Uterus (tissue), 4 donors: Measurements from ENCODE around the gene FAT1. TPM values are rescaled to one million over a fixed set of nuclear protein-coding genes. Genes with fewer than 3 reads are reported as not detected.

ENCODE experiments used
- DNase-seq, 2 donors: peaks; one replicate each; pipeline ENCODE4 v3.0.0-alpha.2; 2019 to 2020
- H3K27ac ChIP-seq, 2 donors: fragments of 200-600 bp; sonication (generic); 1 replicate in 1 of 2; 2 replicates in 1 of 2; pipeline ENCODE4 v1.5.1; 2016 to 2018
- H3K27me3 ChIP-seq, 2 donors: fragments of 200-600 bp; sonication (generic); one replicate each; pipeline ENCODE4 v1.5.1; 2018 to 2019; ENCODE audit warnings: control low read depth in 1 of 2
- H3K36me3 ChIP-seq, 2 donors: fragments of 200-600 bp; sonication (generic); one replicate each; pipeline ENCODE4 v1.5.1; 2019; ENCODE audit warnings: control low read depth in 1 of 2
- H3K4me1 ChIP-seq, 2 donors: fragments of 200-600 bp; sonication (generic); one replicate each; pipeline ENCODE4 v1.5.1; 2018 to 2019; ENCODE audit warnings: control low read depth in 1 of 2
- H3K4me3 ChIP-seq, 2 donors: fragments of 200-600 bp; sonication (generic); 1 replicate in 1 of 2; 2 replicates in 1 of 2; pipeline ENCODE4 v1.5.1; 2018 to 2019; ENCODE audit warnings: mild to moderate bottlenecking in 1 of 2
- H3K9me3 ChIP-seq, 2 donors: fragments of 200-600 bp; sonication (generic); one replicate each; pipeline ENCODE4 v1.5.1; 2019; ENCODE audit warnings: control low read depth in 1 of 2
- POLR2A ChIP-seq, 2 donors: fragments of 450-650 bp; IDR thresholded peaks; one replicate each; pipeline ENCODE4 v1.6.1; 2016; ENCODE audit warnings: antibody characterized with exemption in 2 of 2, mild to moderate bottlenecking in 1 of 2, moderate library complexity in 1 of 2
- intact Hi-C: fragments of 100-400 bp; cut with DNase I; formaldehyde crosslinking; loops from one replicate; pipeline ENCODE4 v1.15.1; 2023; ENCODE audit warnings: low total_unique reads
- total RNA-seq, 4 donors: library from RNA; depleted of rRNA in 3 of 4; stranded (reverse); fragments of >200 nt in 3 of 4; gene quantifications; one replicate each; pipeline versions ENCODE4 v1.1.0 to v1.2.4, GENCODE V29; 2014 to 2023
- TF ChIP-seq, protein P1 (sequence below), 4 experiments: fragments of 200-600 bp in 2 of 4; fragments of 450-650 bp in 2 of 4; sonication (generic) in 2 of 4; IDR thresholded peaks; one replicate each; pipeline ENCODE4 v1.5.1; 2016 to 2019; ENCODE audit warnings: antibody characterized with exemption in 4 of 4, mild to moderate bottlenecking in 2 of 4, moderate library complexity in 1 of 4
- donor health status: DM: yes; HTN: yes; CAD: no.

The FAT1 gene
- total RNA-seq, 4 donors from 2014 or later: 11.5 to 245 (median 52.5) TPM

- intact Hi-C loops: no loop called here
- no peak overlapping the region for H3K4me3 ChIP-seq
- peak in 1 of 2 donors; percentile 41 for DNase-seq
Observed at GRCh38 chr4:186700746-186701145, 22.9 kb downstream of the FAT1 start.

DNA sequence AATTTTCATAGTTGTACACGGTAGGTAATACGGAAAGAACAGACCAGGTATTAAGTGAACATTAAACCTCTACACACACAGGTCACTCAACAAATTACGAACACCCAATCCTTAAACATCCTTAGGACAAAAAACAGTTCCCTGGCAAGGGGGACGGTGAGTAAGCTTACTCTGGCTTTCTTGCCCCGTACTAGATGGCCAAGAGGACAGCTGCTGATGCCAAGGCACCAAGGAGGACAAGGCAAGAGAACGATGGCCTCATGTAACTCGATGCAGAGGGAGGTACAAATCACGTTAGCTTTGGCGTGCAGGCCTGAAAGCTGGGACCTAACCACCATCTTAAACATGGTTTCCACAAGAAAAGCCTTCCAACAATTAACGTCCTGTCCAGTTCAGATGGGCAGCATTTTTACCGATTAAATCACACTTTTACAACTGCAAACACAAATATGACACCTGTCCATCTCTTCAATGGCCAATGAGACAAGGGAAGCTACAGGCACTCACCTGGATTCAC is 23.7 kb downstream of the FAT1 start:
- Histone ChIP-seq H3K9me3 (no peaks in the 10 kb centered on the region), H3K36me3 (no peaks in the 10 kb centered on the region), H3K4me3 (no peak overlapping the region), H3K4me1 (peaks cover 0 to 16% of the 10 kb centered on the region in 2 donors), H3K27ac (no peak overlapping the region), H3K27me3 (no peaks in the 10 kb centered on the region)
- TF ChIP-seq, protein P1, sequence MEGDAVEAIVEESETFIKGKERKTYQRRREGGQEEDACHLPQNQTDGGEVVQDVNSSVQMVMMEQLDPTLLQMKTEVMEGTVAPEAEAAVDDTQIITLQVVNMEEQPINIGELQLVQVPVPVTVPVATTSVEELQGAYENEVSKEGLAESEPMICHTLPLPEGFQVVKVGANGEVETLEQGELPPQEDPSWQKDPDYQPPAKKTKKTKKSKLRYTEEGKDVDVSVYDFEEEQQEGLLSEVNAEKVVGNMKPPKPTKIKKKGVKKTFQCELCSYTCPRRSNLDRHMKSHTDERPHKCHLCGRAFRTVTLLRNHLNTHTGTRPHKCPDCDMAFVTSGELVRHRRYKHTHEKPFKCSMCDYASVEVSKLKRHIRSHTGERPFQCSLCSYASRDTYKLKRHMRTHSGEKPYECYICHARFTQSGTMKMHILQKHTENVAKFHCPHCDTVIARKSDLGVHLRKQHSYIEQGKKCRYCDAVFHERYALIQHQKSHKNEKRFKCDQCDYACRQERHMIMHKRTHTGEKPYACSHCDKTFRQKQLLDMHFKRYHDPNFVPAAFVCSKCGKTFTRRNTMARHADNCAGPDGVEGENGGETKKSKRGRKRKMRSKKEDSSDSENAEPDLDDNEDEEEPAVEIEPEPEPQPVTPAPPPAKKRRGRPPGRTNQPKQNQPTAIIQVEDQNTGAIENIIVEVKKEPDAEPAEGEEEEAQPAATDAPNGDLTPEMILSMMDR (IDR thresholded peaks at IDR 0.05): no peak
- no peak for TF ChIP-seq POLR2A (IDR thresholded peaks at IDR 0.05)
- no peak for DNase-seq
- intact Hi-C loops: no loop called here

More at GRCh38 chr4:186700746-186701145, 22.9 kb downstream of the FAT1 start:
- no peaks in the 10 kb centered on the region for H3K36me3 ChIP-seq
- H3K27me3 ChIP-seq: no peaks in the 10 kb centered on the region
- H3K27ac ChIP-seq: peak overlapping the region in 1 of 2 donors; percentile 60
- no peaks in the 10 kb centered on the region for H3K9me3 ChIP-seq
- H3K4me1 ChIP-seq: peaks cover 0 to 16% of the 10 kb centered on the region in 2 donors
- no peak for TF ChIP-seq POLR2A (IDR thresholded peaks at IDR 0.05)
- TF ChIP-seq, protein P1 (IDR thresholded peaks at IDR 0.05): no peak

DNA sequence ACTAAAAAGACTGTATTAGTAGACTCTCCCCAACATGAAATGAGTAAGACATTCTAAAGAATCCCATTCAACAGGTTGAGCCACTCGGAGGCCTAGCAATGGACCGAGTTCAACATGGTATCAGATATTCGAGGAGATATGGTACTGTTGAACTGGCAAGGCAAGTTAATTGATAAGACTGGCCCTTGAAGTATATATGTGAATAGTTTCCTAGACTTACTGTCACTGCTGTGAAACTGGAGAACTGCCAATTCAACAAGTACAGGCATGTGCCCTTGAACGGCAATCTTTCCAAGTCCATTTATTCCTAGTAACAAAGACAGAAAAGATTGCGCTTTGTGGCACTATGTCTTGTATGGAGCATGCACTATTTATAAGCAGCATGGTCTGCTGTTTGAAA is 24.4 kb downstream of the FAT1 start:
- intact Hi-C loops: no loop called here
- no peak for DNase-seq
- no peaks in the 10 kb centered on the region for H3K36me3 ChIP-seq
- H3K4me1 ChIP-seq: peaks cover 0 to 16% of the 10 kb centered on the region in 2 donors
- H3K27ac ChIP-seq: no peak overlapping the region
- no peak for TF ChIP-seq POLR2A (IDR thresholded peaks at IDR 0.05)
- TF ChIP-seq, protein P1 (IDR thresholded peaks at IDR 0.05): no peak
- H3K27me3 ChIP-seq: no peaks in the 10 kb centered on the region
- H3K4me3 ChIP-seq: no peak overlapping the region
- no peaks in the 10 kb centered on the region for H3K9me3 ChIP-seq

- Histone ChIP-seq H3K27ac (no peak overlapping the region), H3K27me3 (no peaks in the 10 kb centered on the region), H3K4me1 (peaks cover 0 to 9% of the 10 kb centered on the region in 2 donors), H3K9me3 (no peaks in the 10 kb centered on the region), H3K36me3 (no peaks in the 10 kb centered on the region), H3K4me3 (no peak overlapping the region)
- intact Hi-C loops: no loop called here
- DNase-seq: no peak
- TF ChIP-seq, protein P1 (IDR thresholded peaks at IDR 0.05): no peak
Observed at GRCh38 chr4:186698525-186698924, 25.1 kb downstream of the FAT1 start.

GRCh38 chr4:186698028-186698427 is 25.6 kb downstream of the FAT1 start:
- no peak for TF ChIP-seq POLR2A (IDR thresholded peaks at IDR 0.05)
- TF ChIP-seq, protein P1 (IDR thresholded peaks at IDR 0.05): no peak
- no peak for DNase-seq
- Histone ChIP-seq H3K9me3 (no peaks in the 10 kb centered on the region), H3K27ac (no peak overlapping the region), H3K4me1 (peaks cover 0 to 12% of the 10 kb centered on the region in 2 donors), H3K27me3 (no peaks in the 10 kb centered on the region), H3K4me3 (no peak overlapping the region), H3K36me3 (no peaks in the 10 kb centered on the region)
- intact Hi-C loops: no loop called here
